LoVo (cell line): Measurements from ENCODE around the gene CDCA3.
"Not testable (repeated sequence)": the region's sequence is repeated elsewhere in the genome, so short reads cannot be mapped to it uniquely, and the experiment has no call there.

Source experiments
- DNase-seq: peaks from one replicate; pipeline ENCODE4 v3.0.0-alpha.2; 2016; ENCODE audit warnings: low spot score

CDCA3 gene

DNA sequence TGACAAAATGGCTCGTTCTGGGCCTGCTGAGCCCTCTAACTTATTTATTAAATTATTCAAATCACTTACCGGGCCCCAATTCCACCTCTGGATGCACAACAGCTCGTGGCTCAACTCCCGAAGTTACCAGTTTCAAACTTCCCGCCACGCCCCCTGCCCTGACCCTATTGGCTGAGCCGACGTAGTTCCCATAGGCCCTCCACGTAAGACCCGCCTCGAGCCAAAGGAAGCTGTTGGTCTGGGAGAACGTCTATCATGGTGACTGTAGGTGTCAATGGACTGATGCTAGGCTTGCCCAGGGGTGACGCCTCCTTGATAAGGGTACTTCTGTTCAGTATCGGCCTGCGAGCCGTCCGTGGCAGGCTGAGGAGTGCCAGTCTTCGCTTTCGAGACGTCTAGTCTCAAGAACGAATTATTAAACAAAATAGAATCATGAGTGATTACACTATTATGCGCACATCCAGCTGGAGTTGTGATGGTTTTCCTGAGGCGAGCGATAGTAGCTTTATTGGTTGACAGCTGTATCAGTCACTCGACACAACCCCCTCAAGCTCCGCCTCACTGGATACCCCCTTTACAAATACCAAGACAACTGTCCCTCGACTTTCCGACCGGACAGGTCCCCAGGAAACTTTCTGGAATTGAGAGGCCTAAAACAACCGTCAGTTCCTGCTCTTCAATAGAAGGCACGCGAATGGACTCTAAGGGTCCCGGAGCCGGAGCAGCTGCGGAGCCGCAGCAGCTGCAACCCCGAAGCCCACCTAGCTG lies at the start of gene CDCA3:
Gene CDCA3, minus strand, starts transcription at position 134 of the 768 bp plus-strand sequence. CDS start 334 bp downstream, outside the sequence.
- DNase-seq: peak; percentile 100

DNA sequence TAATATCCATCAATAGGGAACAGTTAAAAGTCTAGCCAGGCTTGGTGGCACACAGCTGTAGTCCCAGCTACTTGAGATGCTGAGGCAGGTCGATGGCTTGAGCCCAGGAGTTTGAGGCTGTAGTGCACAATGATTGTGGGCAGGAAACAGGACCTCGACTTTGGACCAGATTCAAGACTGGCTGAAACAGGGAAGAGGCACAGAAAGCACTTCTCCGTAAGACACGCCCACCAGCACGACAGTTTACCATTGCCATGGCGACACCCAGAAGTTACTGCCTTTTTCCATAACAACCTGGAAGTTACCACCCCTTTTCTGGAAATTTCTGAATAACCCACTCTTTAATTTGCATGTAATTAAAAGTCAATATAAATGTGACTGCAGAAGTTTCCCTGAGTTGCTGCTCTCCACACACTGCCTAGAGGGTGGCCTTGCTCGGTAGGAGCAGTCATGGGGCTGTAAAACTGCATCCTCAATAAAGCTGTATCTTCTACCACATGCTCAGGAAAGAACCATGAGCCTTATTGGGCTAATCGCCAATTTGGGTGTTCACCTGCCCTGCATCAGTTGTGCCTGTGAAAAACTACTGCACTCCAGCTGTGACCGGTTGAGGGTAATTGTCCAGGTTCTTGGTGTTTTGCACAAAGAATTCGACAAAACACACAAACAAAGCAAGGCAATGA lies 48.9 kb upstream of the CDCA3 start:
- peak; percentile 34 for DNase-seq

DNA sequence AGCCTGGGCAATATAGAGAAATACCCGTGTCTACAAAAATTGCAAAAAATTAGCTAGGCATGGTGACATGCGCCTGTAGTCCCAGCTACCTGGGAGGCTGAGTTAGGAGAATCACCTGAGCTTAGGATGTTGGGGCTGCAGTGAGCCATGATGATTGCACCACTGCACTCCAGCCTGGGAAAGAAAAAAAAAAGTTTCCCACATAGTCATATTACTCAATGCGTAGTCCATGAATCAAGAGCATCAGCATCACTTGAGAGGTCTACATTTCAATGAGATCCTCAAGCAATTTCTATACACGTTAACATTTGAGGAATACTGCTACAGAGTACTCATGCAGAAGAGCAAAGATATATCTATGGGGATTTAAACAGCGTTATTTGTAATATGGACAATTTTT lies 48.3 kb upstream of the CDCA3 start:
- DNase-seq: no peak

DNA sequence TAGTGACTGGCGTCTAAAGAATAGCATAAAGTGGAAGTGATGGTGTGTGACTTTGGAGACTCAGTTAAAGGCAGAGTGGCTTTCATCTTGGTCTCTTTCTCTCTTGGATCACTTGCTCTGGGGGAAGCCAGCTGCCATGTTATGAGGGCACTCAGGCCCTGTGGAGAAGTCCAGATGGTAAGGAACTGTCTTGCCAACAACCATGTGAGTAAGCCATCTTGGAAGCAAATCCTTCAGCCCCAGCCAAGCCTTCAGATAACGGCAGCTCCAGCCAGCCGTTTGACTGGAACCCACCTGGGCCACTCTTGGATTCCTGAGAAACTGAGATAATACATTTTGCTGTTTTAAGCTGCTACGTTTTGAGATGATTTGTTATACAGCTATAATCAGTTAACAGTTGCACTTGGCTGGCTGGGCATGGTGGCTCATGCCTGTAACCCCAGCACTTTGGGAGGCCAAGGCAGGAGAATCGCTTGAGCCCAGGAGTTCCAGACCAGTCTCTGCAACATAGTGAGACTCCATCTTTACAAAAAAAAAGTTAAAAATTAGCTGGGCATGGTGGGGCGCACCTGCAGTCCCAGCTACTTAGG lies 45.9 kb upstream of the CDCA3 start:
- DNase-seq: no peak

DNA sequence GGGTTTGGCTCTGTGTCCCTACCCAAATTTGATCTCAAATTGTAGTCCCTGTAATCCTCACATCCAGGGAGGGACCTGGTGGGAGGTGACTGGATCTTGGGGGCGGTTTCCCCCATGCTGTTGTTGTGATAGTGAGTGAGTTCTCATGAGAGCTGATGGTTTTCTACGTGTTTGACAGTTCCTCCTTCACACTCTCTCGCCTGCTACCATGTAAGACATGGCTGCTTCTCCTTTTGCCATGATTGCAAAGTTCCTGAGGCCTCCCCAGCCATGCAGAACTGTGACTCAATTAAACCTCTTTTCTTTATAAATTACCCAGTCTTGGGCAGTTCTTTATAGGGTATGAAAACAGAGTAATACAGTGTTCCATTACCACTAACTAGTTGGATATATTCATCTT lies 43.2 kb upstream of the CDCA3 start:
- no peak for DNase-seq

DNA sequence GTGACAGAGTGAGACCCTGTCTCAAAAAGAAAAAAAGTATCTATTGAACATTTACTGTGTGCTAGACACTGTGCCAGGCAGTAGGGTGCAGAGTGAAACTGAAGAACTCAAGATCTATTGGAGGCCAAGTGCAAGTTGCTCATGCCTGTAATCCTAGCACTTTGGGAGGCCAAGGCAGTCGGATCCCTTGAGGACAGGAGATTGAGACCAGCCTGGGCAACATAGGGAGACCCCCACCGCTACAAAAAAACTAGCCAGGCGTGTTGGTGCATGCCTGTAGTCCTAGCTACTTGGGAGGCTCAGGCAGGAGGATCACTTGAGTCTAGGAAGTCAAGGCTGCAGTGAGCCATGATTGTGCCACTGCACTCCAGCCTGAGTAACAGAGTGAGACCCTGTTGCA lies 41.6 kb upstream of the CDCA3 start:
- DNase-seq: not testable (repeated sequence)

DNA sequence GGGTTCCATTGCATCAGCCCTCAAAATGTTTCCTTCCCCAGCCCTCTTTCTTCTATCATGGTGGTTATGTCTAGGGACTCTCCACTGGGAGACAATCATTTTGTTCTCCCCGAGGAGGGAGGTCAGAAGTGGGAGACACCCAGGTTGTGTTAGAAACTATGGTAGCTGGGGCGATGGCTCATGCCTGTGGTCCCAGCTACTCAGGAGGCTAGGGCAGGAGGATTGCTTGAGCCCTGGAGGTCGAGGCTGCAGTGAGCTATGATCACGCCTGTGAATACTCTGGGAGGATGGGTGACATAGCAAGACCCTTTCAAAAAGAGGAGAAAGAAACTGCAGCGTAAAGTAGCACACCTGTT lies 40.5 kb upstream of the CDCA3 start:
- no peak for DNase-seq

DNA sequence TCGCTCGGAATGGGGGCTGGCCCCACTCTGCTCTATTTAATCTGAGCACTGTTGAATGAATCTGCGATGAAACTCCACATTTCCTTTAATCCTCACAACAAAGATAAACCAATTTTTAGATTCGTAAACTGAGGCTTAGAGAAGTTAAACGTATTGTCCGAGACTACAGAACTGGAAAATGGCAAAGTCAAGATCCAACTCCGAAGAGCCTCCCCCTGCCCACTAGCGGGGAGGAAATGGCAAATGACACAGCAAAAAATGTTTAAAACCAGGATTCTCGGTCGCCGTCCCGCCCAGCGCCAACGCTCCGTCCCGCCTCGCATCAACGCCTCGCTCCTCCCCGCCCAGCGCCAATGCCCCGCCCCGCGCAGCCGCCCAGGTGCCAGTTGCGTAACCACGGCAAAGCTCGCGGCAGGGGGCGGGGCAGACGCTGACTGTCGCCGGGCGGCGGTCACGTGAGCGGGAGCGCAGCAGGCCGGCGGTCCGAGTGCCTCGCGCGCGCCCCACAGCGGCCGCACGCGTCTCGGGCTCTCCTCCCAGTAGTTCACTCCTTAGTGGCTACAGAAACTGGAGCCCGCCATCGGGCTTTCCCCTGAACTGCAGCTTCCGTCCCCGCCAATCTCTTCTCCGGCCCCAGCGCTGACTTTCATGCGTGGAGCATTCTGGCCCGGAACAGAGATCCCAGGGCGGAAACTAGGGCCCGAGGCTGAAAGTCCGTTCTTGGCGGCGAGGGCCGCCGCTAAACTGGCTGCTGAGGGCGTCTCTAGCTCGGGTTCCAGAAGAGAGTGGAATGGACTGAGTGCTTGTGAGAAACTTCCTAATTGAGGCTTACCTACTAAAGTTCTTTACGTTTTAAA lies 39.9 kb upstream of the CDCA3 start:
- DNase-seq: peak; percentile 100

DNA sequence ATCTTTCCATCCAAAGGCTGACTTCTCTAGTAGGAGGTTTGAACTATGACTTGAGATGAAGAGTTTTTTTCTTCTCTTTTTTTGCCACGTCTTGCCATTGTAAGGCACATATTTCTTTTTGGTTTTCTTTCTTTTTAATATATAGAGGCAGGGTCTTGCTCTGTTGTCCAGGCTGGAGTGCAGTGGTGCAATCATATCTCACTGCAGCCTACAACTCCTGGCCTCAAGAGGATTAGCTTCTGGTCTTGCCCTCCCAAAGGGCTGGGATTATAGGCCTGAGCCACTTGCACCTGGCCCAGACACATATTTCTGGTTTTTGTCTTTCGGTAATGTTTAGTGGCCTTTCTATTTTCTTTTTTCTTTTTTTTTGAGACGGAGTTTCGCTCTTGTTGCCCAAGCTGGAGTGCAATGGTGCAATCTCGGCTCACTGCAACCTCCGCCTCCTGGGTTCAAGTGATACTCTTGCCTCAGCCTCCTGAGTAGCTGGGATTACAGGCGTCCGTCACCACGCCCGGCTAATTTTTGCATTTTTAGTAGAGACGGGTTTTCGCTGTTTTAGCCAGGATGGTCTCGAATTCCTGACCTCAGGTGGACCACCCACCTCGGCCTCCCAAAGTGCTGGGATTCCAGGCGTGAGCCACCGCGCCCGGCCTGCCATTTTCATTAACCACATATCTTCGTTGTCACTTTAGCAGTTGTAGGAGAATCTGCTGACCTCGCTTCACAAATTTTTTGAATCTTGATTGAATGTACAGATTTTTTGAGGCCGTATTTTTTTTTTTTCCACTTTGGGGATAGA lies 38.9 kb upstream of the CDCA3 start:
- not testable (repeated sequence) for DNase-seq

DNA sequence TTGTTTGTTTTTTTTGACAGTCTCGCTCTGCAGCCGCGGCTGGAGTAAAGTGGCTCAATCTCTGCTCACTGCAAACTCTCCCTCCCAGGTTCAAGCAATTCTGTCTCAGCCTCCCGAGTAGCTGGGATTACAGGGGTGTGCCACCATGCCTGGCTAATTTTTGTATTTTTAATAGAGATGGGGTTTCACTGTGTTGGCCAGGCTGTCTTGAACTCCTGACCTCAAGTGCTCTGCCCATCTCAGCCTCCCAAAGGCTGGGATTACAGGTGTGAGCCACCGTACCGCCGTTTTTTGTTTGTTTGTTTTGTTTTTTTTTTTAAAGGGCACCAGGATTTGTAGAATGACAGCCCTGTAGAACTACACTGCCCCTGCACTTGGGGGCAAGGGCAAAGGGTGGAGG lies 37.7 kb upstream of the CDCA3 start:
- DNase-seq: not testable (repeated sequence)

DNA sequence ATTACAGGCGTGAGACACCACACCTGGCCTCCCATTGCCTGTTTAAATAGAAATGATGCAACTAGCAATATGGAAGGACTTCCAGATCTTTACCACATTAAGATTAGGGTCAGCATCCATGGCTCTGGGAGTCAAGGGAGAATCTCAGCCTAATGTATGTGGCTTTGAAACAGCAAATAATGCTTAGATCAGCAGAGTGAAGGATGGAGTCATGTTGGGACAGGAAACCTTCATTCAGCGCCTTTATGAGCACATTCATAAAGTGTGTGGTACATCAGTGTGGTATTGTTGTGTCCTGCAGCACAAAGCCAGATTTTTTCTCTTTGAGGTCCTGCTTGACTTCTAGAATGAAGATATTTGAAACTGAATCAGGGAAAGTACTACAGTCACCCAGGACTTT lies 37.3 kb upstream of the CDCA3 start:
- DNase-seq: no peak

DNA sequence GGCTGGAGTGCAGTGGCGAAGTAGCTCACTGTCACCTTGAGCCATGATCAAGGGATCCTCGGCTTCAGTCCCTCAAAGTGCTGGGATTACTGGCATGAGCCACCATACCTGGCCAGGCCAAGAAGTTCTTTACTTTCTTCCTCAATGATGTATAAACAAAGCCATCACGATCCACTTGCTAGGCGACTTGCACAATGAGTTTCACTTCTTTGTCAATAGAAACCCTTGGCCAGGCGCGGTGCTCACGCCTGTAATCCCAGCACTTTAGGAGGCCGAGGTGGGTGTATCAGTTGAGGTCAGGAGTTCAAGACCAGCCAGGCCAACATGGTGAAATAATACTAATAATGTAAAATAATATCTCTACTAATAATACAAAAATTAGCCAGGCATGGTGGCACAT lies 36.4 kb upstream of the CDCA3 start:
- DNase-seq: no peak

DNA sequence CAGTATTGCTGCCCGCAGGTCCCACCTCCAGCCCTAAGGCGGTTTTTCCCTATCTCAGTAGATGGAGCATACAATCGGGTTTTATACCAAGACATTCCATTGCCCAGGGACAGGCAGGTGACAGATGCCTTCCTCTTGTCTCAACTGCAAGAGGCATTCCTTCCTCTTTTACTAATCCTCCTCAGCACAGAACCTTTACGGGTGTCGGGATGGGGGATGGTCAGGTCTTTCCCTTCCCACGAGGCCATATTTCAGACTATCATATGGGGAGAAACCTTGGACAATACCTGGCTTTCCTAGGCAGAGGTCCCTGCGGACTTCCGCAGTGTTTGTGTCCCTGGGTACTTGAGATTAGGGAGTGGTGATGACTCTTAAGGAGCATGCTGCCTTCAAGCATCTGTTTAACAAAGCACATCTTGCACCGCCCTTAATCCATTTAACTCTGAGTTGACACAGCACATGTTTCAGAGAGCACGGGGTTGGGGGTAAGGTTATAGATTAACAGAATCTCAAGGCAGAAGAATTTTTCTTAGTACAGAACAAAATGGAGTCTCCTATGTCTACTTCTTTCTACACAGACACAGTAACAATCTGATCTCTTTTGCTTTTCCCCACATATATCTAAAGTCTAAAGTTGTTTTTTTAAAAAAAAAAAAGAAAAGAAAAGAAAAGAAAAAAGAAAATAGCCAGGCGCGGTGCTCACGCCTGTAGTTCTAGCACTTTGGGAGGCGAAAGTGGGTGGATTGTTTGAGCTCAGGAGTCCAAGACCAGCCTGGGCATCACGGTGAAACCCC lies 35.3 kb upstream of the CDCA3 start:
- not testable (repeated sequence) for DNase-seq

DNA sequence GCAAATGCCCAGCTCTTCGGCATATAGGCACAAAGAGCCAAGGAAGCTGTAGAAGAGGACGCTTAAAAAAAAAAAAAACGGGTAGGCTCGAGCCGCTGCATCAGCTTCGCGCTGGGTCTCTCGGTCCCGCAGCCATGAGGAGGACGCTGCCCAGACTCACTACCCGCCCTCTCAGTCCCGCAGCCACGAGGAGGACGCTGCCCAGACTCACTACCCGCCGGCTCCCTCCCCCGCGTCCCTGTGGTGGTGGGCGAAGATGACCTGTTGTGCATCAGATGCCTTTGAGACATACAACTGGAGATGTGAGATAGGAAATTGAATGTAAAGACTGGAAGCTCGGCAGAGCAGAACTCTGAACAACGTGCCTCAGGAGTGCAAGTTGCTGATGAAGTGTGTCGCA lies 33.5 kb upstream of the CDCA3 start:
- DNase-seq: no peak

DNA sequence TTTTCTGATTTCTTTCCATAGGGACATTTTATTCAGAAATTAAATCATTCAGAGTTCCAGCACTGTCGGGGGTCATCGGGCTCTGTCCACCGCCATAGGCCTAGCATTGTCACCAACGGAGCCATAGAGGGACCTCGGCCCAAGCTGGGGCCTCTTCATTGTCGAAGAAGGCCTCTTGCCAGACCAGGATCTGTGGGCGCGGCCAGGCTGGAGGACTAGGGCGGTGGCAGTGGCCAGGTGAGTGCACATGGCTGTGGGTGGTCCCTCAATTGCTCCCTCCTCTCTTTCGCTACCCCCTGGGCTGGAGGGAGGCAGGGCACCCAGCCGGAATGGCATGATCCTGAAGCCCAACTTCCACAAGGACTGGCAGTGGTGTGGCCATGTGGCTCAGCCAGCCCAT lies 32.6 kb upstream of the CDCA3 start:
- DNase-seq: no peak

DNA sequence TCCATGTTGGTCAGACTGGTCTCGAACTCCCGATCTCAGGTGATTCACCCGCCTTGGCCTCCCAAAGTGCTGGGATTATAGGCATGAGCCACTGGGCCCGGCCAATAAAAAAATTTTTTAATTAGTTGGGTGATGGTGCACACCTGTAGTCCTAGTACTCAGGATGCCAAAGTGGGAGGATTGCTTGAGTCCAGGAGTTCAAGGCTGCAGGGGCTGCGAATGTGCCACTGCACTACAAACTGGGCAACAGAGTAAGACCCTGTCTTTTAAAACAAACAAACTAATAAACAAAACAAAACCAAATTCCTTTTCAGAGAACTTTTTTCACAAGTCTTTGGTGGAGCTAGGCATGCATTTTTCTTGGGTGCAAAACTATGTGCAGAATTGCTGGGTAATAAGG lies 32.2 kb upstream of the CDCA3 start:
- DNase-seq: no peak

DNA sequence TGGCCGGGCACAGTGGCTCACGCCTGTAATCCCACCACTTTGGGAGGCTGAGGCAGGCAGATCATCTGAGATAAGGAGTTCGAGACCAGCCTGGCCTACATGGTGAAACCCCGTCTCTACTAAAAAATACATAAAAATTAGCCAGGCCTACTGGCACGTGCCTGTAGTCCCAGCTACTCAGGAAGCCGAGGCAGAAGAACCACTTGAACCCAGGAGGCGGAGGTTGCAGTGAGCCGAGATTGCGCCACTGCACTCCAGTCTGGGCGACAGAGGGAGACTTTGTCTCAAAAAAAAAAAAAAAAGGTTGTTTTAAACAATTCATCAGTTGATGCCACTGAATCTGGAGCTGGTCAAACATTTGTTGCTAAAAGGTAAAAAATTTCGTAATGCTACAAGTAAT lies 28.7 kb upstream of the CDCA3 start:
- not testable (repeated sequence) for DNase-seq

DNA sequence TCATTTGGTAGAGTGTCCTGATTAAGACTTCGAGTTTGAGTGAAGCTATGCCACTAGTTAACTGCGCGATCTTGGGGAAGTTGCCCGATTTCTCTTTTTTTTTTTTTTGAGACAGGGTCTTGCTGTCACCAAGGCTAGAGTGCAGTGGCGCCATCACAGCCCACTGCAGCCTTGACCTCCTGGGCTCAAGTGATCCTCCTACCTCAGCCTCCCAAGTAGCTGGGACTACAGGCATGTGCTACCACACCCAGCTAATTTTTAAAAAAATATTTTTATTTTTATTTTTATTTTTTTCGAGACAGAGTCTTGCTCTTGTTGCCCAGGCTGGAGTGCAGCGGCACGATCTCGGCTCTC lies 22.9 kb upstream of the CDCA3 start:
- DNase-seq: not testable (repeated sequence)

DNA sequence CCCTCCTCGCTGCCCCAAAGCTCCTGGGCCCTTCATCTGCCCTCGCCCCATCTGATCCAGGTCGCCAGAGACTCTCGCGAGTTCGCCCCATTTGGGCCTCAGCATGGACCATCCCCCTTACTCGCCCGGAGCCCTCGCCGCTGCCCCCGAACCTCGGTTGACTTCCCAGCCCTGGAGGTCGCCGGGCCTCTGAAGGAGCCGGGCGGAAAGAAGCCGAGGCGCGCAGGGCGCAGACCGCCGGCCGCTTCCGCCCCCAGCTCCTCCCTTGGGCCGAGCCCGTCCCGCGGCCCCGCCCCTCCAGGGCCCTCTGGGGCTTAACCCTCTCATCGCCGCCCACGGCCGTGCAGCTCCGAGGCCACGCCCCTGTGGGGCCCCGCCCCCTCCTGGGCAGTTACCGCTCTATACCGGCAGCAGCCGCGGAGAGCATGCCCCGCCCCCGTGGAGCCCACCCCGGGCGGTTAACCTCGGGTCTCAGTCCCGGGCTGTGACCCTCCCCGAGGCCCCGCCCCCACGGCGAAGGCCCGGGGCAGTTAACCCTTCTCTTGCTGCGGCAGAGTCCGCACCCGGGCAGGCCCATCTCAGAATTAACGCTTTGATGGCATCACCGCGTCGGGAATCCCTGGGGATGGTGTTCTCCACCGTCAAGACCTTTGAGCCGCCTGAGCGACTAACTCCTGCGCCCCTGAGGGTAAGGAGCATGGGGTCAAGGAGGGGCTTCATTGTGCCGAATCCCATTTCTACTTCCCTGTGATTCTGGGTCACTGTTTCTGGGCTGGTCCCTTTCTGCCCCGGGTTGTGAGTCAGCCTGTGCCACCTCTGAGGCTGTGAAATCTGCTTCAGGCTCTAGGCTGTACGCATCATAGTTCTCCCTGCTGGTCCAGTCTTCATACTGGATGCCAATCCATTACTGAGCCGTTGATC lies 22.3 kb upstream of the CDCA3 start, which contains the start of gene SPSB2:
Gene SPSB2, minus strand, starts transcription at position 210 of the 921 bp plus-strand sequence. CDS start 402 bp downstream, outside the sequence.
- DNase-seq: peak; percentile 98
